A204.1 (cell line): ENCODE data around the gene FYN.

Experiments used
- FAIRE-seq: peaks from 2 replicates; lab custom pipeline; 2012; peaks lifted over from hg19 to GRCh38; lab: Jason Lieb, UNC

FYN gene

DNA sequence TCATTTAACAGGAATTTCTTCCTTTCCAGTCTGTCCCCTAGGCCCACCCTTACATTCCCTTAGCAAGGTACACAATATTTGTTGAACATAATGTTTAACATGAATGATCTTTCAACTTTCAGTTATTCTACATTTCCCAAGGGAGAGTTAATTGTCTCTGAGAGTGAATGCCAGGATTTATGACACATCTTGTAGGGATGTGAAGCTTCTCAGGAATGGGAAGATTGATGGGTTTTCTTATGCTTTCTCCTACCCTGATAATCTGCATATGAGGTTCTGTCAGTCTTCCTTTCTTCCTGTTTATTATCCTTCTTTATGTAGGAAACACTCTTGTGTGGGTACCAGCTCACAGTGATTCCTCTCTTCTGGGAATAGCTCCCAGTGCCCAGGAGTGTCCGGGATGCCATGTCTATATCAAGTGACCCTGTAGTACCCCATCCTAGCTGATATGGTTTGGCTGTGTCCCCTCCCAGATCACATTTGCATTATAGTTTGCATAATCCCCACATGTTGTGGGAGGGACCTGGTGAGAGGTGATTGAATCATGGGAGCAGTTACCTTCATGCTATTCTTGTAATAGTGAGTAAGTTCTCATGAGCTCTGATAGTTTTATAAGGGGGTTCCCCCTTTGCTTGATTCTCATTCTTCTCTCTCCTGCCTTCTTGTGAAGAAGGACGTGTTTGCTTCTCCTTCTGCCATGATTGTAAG, 7.1 kb upstream of the FYN start:
- no peak for FAIRE-seq

DNA sequence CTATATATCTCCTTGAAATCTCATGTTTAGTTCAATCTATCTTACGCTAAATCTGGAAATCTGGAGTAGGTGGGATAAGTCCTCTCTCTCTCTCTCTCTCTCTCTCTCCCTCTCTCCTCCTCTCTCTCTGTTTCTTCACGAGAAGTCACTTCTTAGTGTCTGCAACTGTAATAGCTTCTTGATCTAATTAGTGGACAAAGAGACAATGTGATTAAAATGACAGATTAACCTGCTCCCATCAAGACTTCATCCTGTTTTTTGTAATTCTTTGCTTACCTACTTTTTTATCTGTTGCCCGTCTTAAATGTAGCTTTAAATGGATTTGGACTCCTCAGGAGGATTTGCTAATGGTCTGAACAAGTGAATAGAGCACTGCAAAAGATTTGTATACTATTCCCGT, 2.5 kb upstream of the FYN start:
- FAIRE-seq = no peak

GRCh38 chr6:111874025-111874415, 768 bp upstream of the FYN start:
- FAIRE-seq = no peak

- FAIRE-seq = no peak
Observed at GRCh38 chr6:111872401-111873177, 663 bp downstream of the FYN start.

DNA sequence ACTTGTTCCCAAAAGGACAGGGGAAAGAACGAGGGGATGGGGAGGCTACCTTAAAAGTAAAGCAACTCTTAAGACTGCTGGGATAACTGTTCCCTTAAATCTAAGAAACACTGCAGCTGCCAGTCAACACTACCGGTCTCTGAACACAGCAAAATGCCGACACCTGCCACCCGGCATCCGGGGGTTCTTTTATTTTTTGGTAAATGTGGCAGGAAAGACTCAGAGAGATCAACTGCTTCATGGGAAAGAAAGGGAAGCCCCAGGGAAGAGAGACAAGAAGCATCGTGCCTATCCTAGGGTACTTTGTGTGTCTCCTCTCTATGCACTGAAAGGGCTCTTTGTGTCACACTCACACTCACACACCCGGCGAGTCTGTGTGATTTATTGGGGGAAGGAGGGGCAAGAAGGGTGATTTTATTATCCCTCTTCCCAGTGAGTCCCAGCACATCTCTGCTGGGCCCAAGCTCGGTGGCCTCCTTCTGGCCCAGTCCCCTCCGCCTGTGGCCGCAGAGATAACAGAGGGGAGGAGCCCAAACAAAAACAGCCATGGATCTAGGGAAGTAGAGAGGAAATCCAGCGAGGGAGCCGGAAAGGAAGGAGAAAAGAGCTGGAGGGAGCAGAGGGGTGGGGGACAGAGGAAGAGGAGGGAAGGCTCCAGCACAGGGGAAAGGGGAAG, 1.4 kb downstream of the FYN start:
- no peak for FAIRE-seq

DNA sequence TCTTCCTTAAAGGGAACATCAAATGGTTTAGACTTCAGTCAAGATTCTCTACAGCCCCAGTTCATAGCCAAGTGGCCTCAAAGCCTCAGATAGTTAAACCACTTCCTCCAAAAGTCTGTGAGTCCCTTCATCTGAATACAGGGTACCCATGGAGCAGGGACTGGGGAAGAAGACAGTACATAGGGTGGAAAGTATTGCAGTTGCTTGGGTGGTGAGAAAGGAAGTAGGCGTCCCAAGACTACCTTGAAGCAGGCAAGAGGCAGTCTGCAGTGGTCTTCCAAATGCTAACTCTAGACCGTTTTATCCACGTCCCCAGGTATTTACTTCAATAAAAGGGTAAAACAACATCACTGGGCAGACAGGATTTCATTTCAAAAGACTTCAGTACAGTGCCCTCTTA, 2.0 kb downstream of the FYN start:
- FAIRE-seq = no peak

- no peak for FAIRE-seq
Observed at GRCh38 chr6:111870742-111871064, 2.5 kb downstream of the FYN start.

DNA sequence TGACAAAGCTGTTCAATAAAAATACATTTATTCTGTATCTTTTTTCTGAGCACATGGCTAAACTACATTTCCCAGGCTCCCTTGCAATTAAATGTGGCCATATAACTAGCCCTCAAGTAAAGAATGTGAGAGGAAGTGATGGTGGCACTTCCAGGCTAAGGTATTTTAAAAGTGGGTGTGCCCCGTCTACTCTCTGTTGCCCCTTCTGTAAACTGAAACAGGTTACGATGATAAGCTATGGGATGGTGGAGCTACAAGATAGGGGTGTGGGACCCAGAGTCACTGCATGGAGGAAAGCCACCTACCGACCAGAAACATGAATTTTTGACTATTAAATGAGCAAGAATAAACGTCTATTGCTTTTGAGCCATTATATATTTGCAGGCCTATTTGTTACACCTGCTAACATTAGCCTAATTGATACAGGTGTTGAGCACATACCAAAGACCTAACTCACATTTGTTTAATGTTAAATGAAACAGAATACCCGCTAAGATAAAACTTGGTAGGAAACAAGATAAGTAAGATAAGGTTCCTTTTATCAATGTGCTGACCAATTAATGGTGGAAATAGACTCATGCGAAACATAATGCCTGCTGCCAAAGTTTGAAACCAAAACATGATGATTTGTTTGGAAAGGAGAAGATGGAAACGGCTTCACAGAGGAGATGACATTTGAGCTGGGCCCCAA, 3.1 kb downstream of the FYN start:
- no peak for FAIRE-seq

- no peak for FAIRE-seq
Observed at GRCh38 chr6:111866857-111867256, 6.4 kb downstream of the FYN start.

GRCh38 chr6:111865909-111866546, 7.2 kb downstream of the FYN start:
- no peak for FAIRE-seq

DNA sequence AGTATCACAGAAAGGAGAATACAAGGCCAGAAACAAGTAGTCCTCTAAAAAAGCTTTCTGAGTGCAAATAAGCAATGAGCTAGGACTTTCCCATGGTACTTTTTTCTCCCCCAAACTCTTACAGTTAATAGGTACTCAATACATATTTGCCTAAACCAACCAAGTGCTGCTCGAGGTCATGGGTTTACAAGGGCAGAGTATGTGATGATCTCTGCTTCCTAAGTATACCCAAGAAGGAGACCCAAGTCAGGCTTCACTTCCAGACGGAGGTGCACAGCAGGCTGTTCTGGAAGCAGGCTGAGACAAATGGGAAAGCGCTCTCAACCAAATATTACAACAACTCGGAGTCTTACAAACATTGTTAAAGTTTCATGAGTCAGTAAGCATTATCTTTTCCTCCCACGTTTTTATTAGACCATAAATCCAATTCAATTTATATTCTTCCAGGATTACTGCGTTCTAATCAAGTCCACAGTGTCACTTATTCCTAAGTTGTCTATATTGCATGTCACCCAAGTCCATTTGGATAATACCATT, 8.1 kb downstream of the FYN start:
- FAIRE-seq = no peak

GRCh38 chr6:111864138-111865048, 8.9 kb downstream of the FYN start:
- FAIRE-seq = no peak

DNA sequence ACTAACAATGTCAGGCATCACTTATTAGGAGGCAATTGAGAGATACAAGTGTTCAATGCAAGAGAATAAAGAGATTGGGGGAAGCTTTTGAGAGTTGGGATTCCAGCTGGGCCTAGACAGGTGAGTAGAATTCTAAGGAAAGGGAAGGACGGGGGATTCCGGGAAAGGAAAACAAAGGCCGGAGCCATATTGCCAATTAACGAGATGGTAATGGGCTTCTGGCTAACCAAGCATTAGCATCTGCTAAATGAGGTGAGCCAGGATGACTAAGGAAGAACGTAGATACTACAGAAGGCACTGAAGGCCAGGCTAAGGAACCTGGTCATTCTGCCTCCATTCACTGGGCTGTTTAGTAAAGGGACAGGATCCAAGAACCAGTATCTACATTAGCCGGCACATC, 10.5 kb downstream of the FYN start:
- no peak for FAIRE-seq

GRCh38 chr6:111862314-111862713, 10.9 kb downstream of the FYN start:
- FAIRE-seq = no peak

GRCh38 chr6:111861431-111861885, 11.8 kb downstream of the FYN start:
- FAIRE-seq = no peak

GRCh38 chr6:111858347-111858746, 14.9 kb downstream of the FYN start:
- FAIRE-seq = no peak

GRCh38 chr6:111857674-111858337, 15.4 kb downstream of the FYN start:
- no peak for FAIRE-seq

DNA sequence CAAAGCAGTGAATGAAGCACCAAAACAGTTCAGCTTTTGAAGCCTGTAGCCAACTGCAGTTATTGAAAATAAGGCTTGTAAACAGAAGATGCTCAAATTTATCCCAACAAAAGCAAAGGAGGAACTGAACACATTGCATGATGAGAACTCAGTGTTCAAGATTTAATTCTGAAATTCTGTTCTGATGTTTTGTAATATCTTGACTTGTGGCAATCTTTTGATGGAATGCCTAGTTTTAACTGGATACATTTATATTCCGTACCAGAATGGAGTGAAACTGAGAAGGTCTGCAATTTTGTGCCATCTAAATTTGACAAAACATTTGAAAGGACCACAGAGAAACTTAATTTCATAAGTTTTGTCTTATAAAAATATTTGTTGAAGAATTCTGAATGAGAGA, 17.5 kb downstream of the FYN start:
- no peak for FAIRE-seq

DNA sequence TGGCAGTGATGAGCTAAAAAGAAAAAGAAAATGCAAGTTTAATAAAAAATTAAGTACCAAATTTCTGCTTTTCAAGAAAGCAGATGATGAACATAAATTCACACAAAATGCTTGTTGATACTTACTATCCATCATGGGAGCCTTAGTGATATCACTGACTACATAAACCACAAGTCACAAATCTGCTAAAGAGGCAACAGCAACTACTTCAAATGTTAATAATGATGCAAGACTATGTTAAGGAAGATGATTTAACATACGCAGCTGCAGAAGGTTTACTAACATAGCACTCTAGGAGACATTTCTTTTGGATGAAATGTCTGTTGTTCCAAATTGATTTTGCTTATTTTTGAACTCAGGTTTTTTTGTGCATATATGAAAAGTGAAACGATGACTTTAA, 18.6 kb downstream of the FYN start:
- no peak for FAIRE-seq

- FAIRE-seq = no peak
Observed at GRCh38 chr6:111852725-111853124, 20.5 kb downstream of the FYN start.
